T follicular helper cell (primary cell): ENCODE results near the gene ETV2.
"Not testable (repeated sequence)": the region's sequence is repeated elsewhere in the genome, so short reads cannot be mapped to it uniquely, and the experiment has no call there.

ENCODE experiments used
- DNase-seq: peaks from one replicate; pipeline ENCODE4 v3.0.0-alpha.2; 2020; ENCODE audit warnings: low read depth

The ETV2 gene

GRCh38 chr19:35657904-35658700 is 16.6 kb downstream of the ETV2 start:
- DNase-seq, result no peak

GRCh38 chr19:35661995-35662340 is 20.4 kb downstream of the ETV2 start:
- DNase-seq, result no peak

GRCh38 chr19:35663981-35664380 is 22.4 kb downstream of the ETV2 start:
- DNase-seq, result no peak

- DNase-seq, result no peak
These were observed 23.6 kb downstream of the ETV2 start for GRCh38 chr19:35665157-35665556.

- no peak for DNase-seq
These were observed 24.1 kb downstream of the ETV2 start for GRCh38 chr19:35665604-35666003.

- no peak for DNase-seq
These were observed 24.8 kb downstream of the ETV2 start, which contains the start of gene UPK1A for GRCh38 chr19:35666251-35666913. UPK1A (plus strand) TSS chr19:35666517; CDS start chr19:35666813, 296 bp downstream.

- DNase-seq, result no peak
These were observed 28.0 kb downstream of the ETV2 start for GRCh38 chr19:35669566-35669965.

- DNase-seq, result no peak
These were observed 28.4 kb downstream of the ETV2 start for GRCh38 chr19:35669974-35670373.

GRCh38 chr19:35670686-35671085 is 29.1 kb downstream of the ETV2 start:
- DNase-seq, result no peak

GRCh38 chr19:35671818-35672217 is 30.3 kb downstream of the ETV2 start:
- no peak for DNase-seq

GRCh38 chr19:35673121-35673804 is 31.7 kb downstream of the ETV2 start:
- no peak for DNase-seq

GRCh38 chr19:35675589-35676140 is 34.1 kb downstream of the ETV2 start:
- no peak for DNase-seq

- DNase-seq, result no peak
These were observed 48.3 kb downstream of the ETV2 start for GRCh38 chr19:35689836-35690235.

GRCh38 chr19:35691106-35691505 is 49.6 kb downstream of the ETV2 start:
- not testable (repeated sequence) for DNase-seq

- no peak for DNase-seq
These were observed 50.5 kb downstream of the ETV2 start for GRCh38 chr19:35692010-35692409.

GRCh38 chr19:35693422-35693821 is 51.9 kb downstream of the ETV2 start:
- no peak for DNase-seq

GRCh38 chr19:35693835-35694599 is 52.5 kb downstream of the ETV2 start:
- DNase-seq, result peak; percentile 85
